ENCODE results near the gene NDUFB11. TPM values are rescaled to one million over a fixed set of nuclear protein-coding genes. Genes with fewer than 3 reads are reported as not detected.

Gene NDUFB11
- total RNA-seq, 1 donor: 43.1 TPM

DNA sequence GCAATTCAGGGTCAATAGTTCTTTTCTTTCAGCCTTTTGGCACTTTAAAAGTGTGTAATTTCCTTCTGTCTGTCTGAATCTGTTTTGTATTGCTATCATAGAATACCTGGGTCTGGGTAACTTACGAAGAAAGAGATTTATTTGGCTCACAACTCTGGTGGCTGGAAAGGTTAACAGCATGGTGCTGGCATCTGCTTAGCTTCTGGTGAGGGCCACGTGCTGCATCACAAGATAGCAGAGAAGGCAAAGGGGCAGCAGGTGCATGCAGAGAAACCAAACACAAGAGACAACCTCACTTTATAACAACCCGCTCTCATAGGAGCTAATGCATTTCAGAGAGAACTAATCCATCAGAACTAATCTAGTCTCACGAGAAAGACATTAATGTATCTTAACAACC is 47.5 kb downstream of the NDUFB11 start:
- Histone ChIP-seq H3K27me3 (ENCODE audit: insufficient read depth, low read length) (peaks cover 14% of the 10 kb centered on the region), H2AFZ (ENCODE audit: low read length) (no peak overlapping the region), H3K36me3 (ENCODE audit: insufficient read depth, low read length) (no peaks in the 10 kb centered on the region), H3K27ac (ENCODE audit: low read depth, low read length) (no peak overlapping the region), H4K20me1 (ENCODE audit: insufficient read depth, low read length) (no peaks in the 10 kb centered on the region), H3K4me3 (ENCODE audit: insufficient read depth, low read length) (no peak overlapping the region), H3K4me2 (ENCODE audit: insufficient read depth, low read length) (no peak overlapping the region), H3K9me3 (ENCODE audit: low read depth, low read length) (no peaks in the 10 kb centered on the region), H3K79me2 (ENCODE audit: insufficient read depth, low read length) (no peaks in the 10 kb centered on the region), H3K4me1 (ENCODE audit: insufficient read depth, low read length) (no peaks in the 10 kb centered on the region)
- TF ChIP-seq, protein P1, sequence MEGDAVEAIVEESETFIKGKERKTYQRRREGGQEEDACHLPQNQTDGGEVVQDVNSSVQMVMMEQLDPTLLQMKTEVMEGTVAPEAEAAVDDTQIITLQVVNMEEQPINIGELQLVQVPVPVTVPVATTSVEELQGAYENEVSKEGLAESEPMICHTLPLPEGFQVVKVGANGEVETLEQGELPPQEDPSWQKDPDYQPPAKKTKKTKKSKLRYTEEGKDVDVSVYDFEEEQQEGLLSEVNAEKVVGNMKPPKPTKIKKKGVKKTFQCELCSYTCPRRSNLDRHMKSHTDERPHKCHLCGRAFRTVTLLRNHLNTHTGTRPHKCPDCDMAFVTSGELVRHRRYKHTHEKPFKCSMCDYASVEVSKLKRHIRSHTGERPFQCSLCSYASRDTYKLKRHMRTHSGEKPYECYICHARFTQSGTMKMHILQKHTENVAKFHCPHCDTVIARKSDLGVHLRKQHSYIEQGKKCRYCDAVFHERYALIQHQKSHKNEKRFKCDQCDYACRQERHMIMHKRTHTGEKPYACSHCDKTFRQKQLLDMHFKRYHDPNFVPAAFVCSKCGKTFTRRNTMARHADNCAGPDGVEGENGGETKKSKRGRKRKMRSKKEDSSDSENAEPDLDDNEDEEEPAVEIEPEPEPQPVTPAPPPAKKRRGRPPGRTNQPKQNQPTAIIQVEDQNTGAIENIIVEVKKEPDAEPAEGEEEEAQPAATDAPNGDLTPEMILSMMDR (IDR thresholded peaks at IDR 0.05; ENCODE audit: extremely low read depth, low read depth, low read length): no peak
- no peak for DNase-seq (ENCODE audit: insufficient read length, low spot score, missing footprints)

DNA sequence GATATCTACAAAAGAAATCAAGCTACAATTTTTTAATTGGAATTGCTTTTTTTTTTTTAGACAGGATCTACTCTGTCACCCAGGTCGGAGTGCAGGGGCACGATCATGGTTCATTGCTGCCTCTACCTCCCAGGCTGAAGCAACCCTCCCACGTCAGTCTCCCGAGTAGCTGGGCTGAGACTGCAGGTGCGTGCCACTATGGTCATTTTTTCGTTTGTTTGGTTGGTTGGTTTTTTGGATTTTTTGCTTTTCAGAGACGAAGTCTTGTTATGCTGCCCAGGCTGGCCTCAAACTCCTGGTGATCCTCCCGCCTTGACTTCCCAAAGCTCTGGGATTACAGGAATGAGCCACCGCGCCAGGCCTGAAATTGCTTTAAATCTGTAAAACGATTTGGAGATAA is 50.6 kb downstream of the NDUFB11 start:
- no peaks in the 10 kb centered on the region for H3K9me3 ChIP-seq (ENCODE audit: low read depth, low read length)
- H3K27me3 ChIP-seq (ENCODE audit: insufficient read depth, low read length): peaks cover 8% of the 10 kb centered on the region
- no peak overlapping the region for H2AFZ ChIP-seq (ENCODE audit: low read length)
- H3K4me1 ChIP-seq (ENCODE audit: insufficient read depth, low read length): no peaks in the 10 kb centered on the region
- H3K36me3 ChIP-seq (ENCODE audit: insufficient read depth, low read length): no peaks in the 10 kb centered on the region
- H3K4me2 ChIP-seq (ENCODE audit: insufficient read depth, low read length): no peak overlapping the region
- DNase-seq (ENCODE audit: insufficient read length, low spot score, missing footprints): no peak
- TF ChIP-seq, protein P1 (IDR thresholded peaks at IDR 0.05; ENCODE audit: extremely low read depth, low read depth, low read length): no peak
- H3K79me2 ChIP-seq (ENCODE audit: insufficient read depth, low read length): no peaks in the 10 kb centered on the region
- H3K27ac ChIP-seq (ENCODE audit: low read depth, low read length): no peak overlapping the region
- H3K4me3 ChIP-seq (ENCODE audit: insufficient read depth, low read length): no peak overlapping the region
- H4K20me1 ChIP-seq (ENCODE audit: insufficient read depth, low read length): no peaks in the 10 kb centered on the region

DNA sequence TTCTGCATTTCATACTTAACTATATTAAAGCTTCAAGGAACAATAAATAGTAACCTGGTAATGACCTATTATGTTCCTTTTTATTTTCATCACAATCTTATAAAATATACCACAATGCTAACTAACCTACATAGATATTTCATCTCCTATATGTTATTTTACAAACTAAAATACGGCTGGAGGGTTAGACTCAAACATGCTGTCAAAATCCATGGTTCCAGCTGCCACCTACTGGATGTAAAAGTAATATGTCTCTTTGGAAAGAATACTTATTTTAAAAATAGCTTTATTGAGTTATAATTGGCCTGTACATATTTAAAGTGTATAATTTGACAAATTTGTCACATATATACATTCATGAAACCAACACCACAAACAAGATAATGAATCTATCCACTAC is 51.3 kb downstream of the NDUFB11 start:
- Histone ChIP-seq H3K27ac (ENCODE audit: low read depth, low read length) (no peak overlapping the region), H3K79me2 (ENCODE audit: insufficient read depth, low read length) (no peaks in the 10 kb centered on the region), H3K9me3 (ENCODE audit: low read depth, low read length) (no peaks in the 10 kb centered on the region), H3K4me3 (ENCODE audit: insufficient read depth, low read length) (no peak overlapping the region), H3K4me1 (ENCODE audit: insufficient read depth, low read length) (no peaks in the 10 kb centered on the region), H4K20me1 (ENCODE audit: insufficient read depth, low read length) (no peaks in the 10 kb centered on the region), H3K4me2 (ENCODE audit: insufficient read depth, low read length) (no peak overlapping the region), H3K27me3 (ENCODE audit: insufficient read depth, low read length) (peaks cover 8% of the 10 kb centered on the region), H3K36me3 (ENCODE audit: insufficient read depth, low read length) (no peaks in the 10 kb centered on the region), H2AFZ (ENCODE audit: low read length) (no peak overlapping the region)
- no peak for DNase-seq (ENCODE audit: insufficient read length, low spot score, missing footprints)
- TF ChIP-seq, protein P1 (IDR thresholded peaks at IDR 0.05; ENCODE audit: extremely low read depth, low read depth, low read length): peak; percentile 62

Small RNA genes within 50 kb of the gene (small RNA-seq; reads per million reads assigned to genes)
- gene RNU12-2P: not detected

Other genes starting within 250 kb of the NDUFB11 start
- gene JADE3, start 232.3 kb downstream of the NDUFB11 start, total RNA-seq: 4.7 and 5.0 TPM in 2 replicates
- gene RGN, start 66.3 kb downstream of the NDUFB11 start, total RNA-seq: 2.5 and 4.4 TPM in 2 replicates
- gene RBM10, start 519 bp upstream of the NDUFB11 start, total RNA-seq: 29.2 and 32.9 TPM in 2 replicates
- gene UBA1, start 49.1 kb upstream of the NDUFB11 start, total RNA-seq: 142 and 150 TPM in 2 replicates
- gene CDK16, start 74.0 kb upstream of the NDUFB11 start, total RNA-seq: 61.2 and 65.4 TPM in 2 replicates
- gene USP11, start 88.3 kb upstream of the NDUFB11 start, total RNA-seq: 28.2 and 31.8 TPM in 2 replicates
- under 0.01 TPM in 1 of 2 replicates, not detected in the other for gene ZNF157, start 225.9 kb upstream of the NDUFB11 start, total RNA-seq